Stimulated activated CD4-positive, alpha-beta T cell treated with anti-CD3 and anti-CD28 coated beads, Interleukin-2, amount 100 ng/mL, for 48 hours (primary cell): ENCODE results near the gene SIRPB2.

Experiments
- DNase-seq, 2 donors: peaks; one replicate each; pipeline ENCODE4 v3.0.0-alpha.2; 2020

Gene SIRPB2

DNA sequence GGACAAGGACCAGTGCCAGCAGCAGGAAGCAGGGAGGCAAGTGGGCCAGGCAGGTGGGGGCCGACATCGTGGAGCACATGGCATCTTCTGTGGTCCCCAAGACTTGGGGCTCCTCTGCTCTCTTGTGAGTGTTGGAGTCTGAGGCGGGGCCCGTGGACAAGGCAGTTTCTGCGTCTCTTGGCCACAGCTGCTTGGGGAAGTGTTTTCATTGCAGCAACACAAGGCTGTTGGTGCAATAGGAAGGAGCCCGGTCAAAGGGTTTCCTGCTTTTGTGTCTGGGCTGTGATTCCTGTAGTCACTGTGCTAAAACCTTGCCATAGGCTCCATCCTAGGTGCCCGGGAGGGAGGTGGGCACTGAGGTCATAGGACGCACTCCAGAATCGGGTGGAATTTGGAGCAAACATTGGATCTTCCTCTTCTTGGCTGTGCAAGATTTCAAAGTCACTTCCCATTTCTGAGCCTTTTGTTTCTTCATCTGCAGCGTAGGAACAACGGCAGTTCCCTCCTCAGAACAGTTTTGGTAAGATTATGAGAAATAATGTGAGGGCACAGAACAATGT is at the start of gene SIRPB2:
SIRPB2 (minus strand) TSS at position 140 of the 560 bp plus-strand sequence; CDS start at position 79, 61 bp downstream.
- DNase-seq = no peak

GRCh38 chr20:1539816-1540419 is 48.7 kb upstream of the SIRPB2 start:
- no peak for DNase-seq

DNA sequence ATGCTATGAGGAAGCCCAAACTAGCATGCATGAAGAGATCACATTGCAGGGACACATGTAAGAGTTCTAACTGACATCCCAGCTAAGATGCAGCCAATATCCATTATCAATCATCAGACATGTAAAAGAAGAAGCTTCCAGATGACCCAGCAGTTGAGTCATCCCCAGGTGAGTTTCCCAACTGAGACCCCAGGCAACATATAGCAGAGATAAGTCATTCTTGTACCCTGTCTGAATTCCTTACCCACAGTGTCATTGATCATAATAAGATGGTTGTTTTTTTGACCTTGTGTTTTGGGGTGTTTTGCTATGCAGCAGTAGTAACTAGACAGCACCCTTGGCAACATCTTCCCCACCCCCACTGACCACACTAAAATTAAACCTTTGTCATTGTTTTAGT is 47.4 kb upstream of the SIRPB2 start:
- no peak for DNase-seq

DNA sequence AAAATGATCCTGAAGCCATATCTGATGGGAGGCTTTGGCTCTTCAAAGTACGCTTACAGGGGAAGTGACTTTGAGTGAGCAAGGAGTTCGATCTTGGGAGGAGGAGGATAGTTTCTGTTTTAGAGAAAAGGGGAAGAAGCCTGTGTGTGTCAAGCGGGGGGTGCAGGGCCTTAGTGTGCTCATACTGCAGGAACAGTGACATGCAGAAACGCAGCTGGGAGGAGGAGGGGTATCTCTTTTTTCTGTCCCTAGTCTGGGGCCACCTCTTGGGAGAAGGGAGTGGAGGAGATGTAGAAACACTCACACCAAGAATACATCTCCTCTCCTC is 46.5 kb upstream of the SIRPB2 start:
- DNase-seq = no peak

DNA sequence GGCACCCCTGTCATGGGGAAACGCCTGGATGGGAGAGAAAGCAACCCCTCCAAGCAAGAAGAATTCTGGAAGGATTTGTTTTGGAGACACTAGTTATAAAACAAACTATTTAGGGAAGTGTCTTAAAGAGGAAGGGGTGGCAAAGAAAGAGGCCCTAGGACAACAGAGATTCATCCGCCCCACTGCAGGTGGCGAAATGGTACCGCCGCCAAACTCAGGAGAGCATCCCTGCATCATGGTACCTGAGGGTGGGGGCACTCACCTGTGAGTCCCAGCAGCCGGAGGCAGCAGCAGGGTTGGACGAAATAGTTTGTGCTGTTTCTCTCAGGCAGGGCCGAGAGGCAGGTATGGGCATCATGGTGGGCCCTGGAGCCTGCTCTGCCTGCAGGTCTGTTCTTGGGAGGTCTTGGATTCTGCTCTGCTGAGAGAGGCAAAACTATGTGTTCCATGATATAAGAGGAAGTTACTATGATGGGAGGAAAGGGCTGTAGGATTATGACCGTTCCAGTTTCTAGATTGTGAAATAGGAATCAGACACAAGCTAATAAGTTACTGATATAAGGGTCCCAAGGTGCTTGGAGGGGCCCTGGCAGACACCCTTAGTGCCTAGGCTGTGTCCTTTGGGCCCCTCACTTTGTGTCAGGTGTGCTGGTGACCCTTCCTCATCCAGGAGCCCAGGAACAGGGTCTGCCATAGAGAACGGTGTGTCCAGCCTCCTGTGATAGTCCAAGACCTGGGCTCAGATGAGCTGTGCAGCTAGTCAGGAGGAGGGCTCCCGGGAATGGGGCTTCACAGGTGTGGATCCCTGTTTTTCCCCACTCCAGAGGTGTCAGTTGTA is 45.9 kb upstream of the SIRPB2 start:
- no peak for DNase-seq

GRCh38 chr20:1535420-1536175 is 44.4 kb upstream of the SIRPB2 start:
- no peak for DNase-seq

DNA sequence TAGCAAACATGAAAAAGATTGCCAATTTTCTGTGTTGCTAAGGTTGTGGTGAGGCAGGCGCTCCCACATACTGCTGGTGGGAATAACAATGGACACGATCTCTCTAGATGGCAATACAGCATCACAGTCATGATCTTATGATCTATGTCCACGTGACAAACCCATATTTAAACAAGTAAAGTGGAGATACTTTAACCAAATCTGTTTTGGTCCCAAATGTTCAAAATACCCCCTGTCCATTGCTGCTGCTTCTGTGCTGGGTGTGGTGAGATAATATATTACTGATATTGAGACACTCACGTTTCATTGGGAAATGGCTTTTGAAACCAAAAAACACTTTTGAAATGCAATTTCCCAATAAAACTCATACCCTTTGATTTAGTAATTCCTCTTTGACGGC is 43.3 kb upstream of the SIRPB2 start:
- DNase-seq = no peak

DNA sequence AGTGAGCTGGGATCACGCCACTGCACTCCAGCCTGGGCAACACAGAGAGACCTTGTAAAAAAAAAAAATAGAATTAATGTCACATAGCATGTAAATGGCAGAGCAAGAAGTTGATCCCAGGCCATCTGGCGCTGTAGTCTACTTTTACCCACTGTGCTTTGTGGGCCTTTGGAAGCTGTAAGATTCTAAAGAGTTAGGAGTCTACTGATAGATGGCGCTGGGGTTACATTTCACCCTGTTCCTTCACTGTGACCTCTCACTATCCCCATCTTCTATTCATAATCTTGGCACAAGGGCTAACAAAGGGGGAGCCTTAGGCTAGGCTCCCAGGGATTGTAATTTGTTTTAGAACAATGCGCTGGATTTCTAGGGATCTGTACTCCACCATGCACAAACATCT is 41.8 kb upstream of the SIRPB2 start:
- no peak for DNase-seq

- DNase-seq = no peak
Measured at GRCh38 chr20:1528811-1529210, 37.6 kb upstream of the SIRPB2 start.

DNA sequence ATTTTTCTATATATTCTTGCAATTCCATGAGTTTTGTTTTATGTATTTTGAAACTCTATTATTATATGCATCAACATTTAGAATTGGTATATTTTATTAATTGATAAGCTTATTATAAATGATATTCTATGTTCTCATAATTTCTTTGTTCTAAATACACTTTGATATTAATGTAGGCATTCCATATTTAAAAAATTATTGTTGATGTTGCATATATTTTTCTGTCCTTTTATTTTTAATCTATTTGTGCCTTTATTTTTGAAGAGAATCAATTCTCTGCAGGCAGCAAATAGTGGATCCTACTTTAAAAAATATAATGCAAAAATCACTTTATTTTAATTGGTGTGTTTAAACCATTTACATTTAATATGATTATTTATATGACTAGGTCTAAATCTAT is 36.7 kb upstream of the SIRPB2 start:
- no peak for DNase-seq

- no peak for DNase-seq
Measured at GRCh38 chr20:1526896-1527295, 35.7 kb upstream of the SIRPB2 start.

DNA sequence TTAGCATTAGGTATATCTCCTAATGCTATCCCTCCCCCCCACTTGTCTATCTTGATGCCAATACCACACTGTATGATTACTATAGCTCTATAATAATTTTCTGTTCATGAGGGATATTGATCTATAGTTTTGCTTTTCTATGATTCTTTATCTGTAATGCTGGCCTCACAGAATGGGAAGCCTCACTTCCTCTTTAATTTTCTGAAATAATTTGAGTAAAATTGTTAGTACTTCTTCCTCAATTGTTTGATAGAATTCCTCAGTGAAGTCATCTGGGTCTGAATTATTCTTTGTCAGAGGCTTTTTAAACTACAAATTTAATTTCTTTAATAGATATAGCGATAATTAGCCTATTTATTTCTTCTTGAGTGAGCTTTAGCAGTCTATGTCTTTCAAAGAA is 35.1 kb upstream of the SIRPB2 start:
- no peak for DNase-seq

- no peak for DNase-seq
Measured at GRCh38 chr20:1524004-1524403, 32.8 kb upstream of the SIRPB2 start.

DNA sequence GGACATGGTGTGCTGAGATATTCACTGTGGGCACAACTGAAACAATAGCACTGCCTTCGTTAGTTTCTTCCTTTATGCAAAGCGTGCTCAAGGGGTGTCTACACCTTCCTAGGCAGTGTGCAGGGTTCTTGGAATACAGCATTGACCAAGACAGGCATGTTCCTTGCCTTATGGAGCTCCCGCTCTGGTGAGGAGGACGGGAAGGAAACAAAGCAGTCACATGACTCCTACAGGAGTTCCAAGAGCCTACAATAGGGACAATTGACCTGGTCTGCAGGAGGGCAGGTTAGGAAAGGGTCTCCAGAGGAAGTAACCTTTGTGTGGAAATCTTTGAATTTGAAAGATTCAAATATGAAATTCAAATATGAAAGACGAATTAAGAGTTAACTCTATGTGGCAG is 25.8 kb upstream of the SIRPB2 start:
- no peak for DNase-seq

DNA sequence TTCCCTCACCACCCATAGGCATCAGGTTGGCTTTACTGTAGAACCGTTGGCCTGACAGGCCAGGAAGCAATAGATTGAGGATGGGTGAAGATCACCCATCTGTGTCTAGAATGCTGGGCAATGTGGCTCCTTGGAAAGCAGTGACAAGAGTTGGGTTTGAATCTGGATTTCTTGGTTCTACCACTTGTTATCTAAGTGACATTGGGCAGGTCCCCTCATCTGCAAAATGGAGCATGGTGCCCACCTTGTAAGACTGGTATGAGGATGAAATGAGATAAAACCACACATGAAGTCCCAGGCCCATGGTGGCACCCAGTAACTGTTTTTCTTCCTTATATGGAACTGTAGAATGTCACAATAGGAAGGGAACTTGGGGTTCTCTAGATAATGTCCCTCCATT is 22.6 kb upstream of the SIRPB2 start:
- no peak for DNase-seq

- peak in 1 of 2 donors; percentile 9 for DNase-seq
Measured at GRCh38 chr20:1509237-1509636, 18.0 kb upstream of the SIRPB2 start.

- no peak for DNase-seq
Measured at GRCh38 chr20:1508574-1508973, 17.4 kb upstream of the SIRPB2 start.

DNA sequence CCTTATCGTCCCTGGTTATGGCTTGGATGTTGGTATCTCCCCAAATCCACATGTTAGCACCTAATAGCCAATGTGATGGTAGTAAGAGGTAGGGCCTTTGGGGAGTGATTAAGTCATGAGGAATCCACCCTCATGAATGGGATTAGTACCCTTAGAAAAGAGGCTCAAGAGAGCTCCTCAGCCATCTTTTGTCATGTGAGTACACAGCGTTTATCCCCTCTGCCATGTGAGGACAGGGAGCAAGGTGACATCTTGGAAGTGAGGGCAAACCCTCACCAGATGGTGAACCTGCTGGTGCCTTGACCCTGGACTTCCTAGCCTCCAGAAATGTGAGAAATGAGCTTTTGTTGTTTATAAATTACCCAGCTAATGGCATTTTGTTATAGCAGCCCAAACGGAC is 16.1 kb upstream of the SIRPB2 start:
- DNase-seq = no peak

DNA sequence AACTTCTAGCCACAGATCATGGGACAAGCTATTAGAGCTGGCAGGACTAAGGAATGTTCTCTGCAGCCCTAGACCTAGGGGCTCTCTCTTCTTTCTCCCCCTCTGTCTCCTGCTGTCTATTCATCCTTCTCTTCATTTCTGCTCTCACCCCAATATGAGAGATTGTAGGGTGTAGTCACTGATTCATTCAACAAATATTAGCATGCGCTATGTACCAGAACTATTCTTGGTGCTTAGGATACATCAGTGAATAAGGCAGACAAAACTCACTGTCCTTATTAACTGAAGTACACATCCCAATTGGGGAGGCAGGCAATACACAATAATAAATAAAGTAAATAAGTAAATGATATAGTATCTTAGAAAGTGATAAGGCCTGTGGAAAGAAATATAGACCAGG is 14.7 kb upstream of the SIRPB2 start:
- no peak for DNase-seq

- no peak for DNase-seq
Measured at GRCh38 chr20:1505361-1505760, 14.1 kb upstream of the SIRPB2 start.

GRCh38 chr20:1503564-1504227 is 12.5 kb upstream of the SIRPB2 start:
- DNase-seq = peak; percentile 58 to 65

DNA sequence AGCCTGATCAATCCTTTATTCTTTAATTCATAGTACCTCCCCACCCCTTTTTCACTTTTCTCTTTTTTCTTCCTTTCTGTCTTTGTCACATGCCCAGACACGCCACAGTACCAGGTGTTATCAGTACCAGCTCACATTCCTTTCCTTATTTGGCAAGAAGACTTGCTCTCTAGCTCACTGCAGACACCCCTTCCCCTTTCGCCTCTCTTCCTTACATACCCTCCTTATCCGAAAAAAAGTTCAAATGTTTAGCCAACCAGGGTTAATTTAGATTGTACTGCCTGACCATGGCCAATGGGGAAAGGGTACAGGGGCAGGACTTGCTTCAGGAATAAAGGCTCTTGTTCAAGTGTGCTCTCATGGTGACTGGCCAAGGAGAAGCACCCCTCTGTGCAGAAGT is 9.3 kb upstream of the SIRPB2 start:
- DNase-seq = no peak
